Liver (tissue), 9 donors: Measurements from ENCODE around the gene INSR. TPM values are rescaled to one million over a fixed set of nuclear protein-coding genes. Genes with fewer than 3 reads are reported as not detected.

Experiments used
- DNase-seq: peaks from one replicate; pipeline ENCODE4 v3.0.0-alpha.2; 2017; ENCODE audit warnings: low spot score
- H3K27ac ChIP-seq, 2 donors: one replicate each; pipeline ENCODE4 v1.7.0; 2013; ENCODE audit warnings: inconsistent platforms in 2 of 2, low read length in 2 of 2, control low read depth in 1 of 2, low read depth in 1 of 2, mild to moderate bottlenecking in 1 of 2
- H3K27me3 ChIP-seq, 4 donors: one replicate each; pipeline versions ENCODE4 v1.6.1 to v1.7.0; 2013; ENCODE audit warnings: low read length in 3 of 4, inconsistent platforms in 1 of 4, mild to moderate bottlenecking in 1 of 4, moderate library complexity in 1 of 4; ENCODE audit not compliant: control insufficient read depth in 4 of 4, insufficient read depth in 4 of 4
- H3K36me3 ChIP-seq, 4 donors: one replicate each; pipeline versions ENCODE4 v1.6.1 to v1.7.0; 2013; ENCODE audit warnings: low read length in 3 of 4, mild to moderate bottlenecking in 3 of 4, low read depth in 1 of 4, moderate library complexity in 1 of 4; ENCODE audit not compliant: control insufficient read depth in 4 of 4, insufficient read depth in 3 of 4
- H3K4me1 ChIP-seq, 4 donors: one replicate each; pipeline versions ENCODE4 v1.6.1 to v1.7.0; 2013; ENCODE audit warnings: low read length in 3 of 4, mild to moderate bottlenecking in 3 of 4, moderate library complexity in 1 of 4; ENCODE audit not compliant: control insufficient read depth in 4 of 4, insufficient read depth in 4 of 4
- H3K4me3 ChIP-seq, 3 donors: one replicate each; pipeline versions ENCODE4 v1.6.1 to v1.7.0; 2013; ENCODE audit warnings: low read length in 3 of 3, control low read depth in 1 of 3, low read depth in 1 of 3, mild to moderate bottlenecking in 1 of 3
- H3K9ac ChIP-seq, 2 donors: one replicate each; pipeline ENCODE4 v1.7.0; 2013; ENCODE audit warnings: low read length in 2 of 2, mild to moderate bottlenecking in 2 of 2, moderate library complexity in 2 of 2, control low read depth in 1 of 2, low read depth in 1 of 2
- H3K9me3 ChIP-seq, 4 donors: one replicate each; pipeline versions ENCODE4 v1.6.1 to v1.7.0; 2013; ENCODE audit warnings: low read length in 3 of 4; ENCODE audit not compliant: control insufficient read depth in 4 of 4
- EGR1 ChIP-seq, 2 donors: IDR thresholded peaks; 2 replicates each; pipeline ENCODE4 v1.6.1; 2016 to 2018; ENCODE audit warnings: antibody characterized with exemption in 2 of 2, low read depth in 2 of 2
- FOXA1 ChIP-seq: IDR thresholded peaks from 2 replicates; pipeline ENCODE4 v1.6.1; 2016; ENCODE audit warnings: antibody characterized with exemption
- FOXA2 ChIP-seq: IDR thresholded peaks from 2 replicates; pipeline ENCODE4 v1.6.1; 2016; ENCODE audit warnings: antibody characterized with exemption
- GABPA ChIP-seq, 2 donors: IDR thresholded peaks in 1 of 2; conservative IDR thresholded peaks in 1 of 2; 2 replicates each; pipeline ENCODE4 v1.6.1; 2016; ENCODE audit warnings: antibody characterized with exemption in 2 of 2, mild to moderate bottlenecking in 1 of 2, moderate library complexity in 1 of 2
- HNF4A ChIP-seq, 2 donors: conservative IDR thresholded peaks; 2 replicates each; pipeline ENCODE4 v1.6.1; 2016; ENCODE audit warnings: antibody characterized with exemption in 2 of 2, mild to moderate bottlenecking in 2 of 2
- HNF4G ChIP-seq: IDR thresholded peaks from 2 replicates; pipeline ENCODE4 v1.6.1; 2016; ENCODE audit warnings: antibody characterized with exemption
- JUND ChIP-seq, 2 donors: IDR thresholded peaks; 2 replicates each; pipeline ENCODE4 v1.6.1; 2016; ENCODE audit warnings: antibody characterized with exemption in 2 of 2
- NR2F2 ChIP-seq: IDR thresholded peaks from 2 replicates; pipeline ENCODE4 v1.6.1; 2016; ENCODE audit warnings: antibody characterized with exemption
- RXRA ChIP-seq, 2 donors: IDR thresholded peaks; 2 replicates each; pipeline ENCODE4 v1.6.1; 2017 to 2018; ENCODE audit warnings: antibody characterized with exemption in 2 of 2, mild to moderate bottlenecking in 1 of 2
- SP1 ChIP-seq: IDR thresholded peaks from 2 replicates; pipeline ENCODE4 v1.6.1; 2018; ENCODE audit warnings: antibody characterized with exemption, mild to moderate bottlenecking
- TAF1 ChIP-seq: conservative IDR thresholded peaks from 2 replicates; pipeline ENCODE4 v1.6.1; 2016; ENCODE audit warnings: antibody characterized with exemption, mild to moderate bottlenecking
- YY1 ChIP-seq: IDR thresholded peaks from 2 replicates; pipeline ENCODE4 v1.6.1; 2016; ENCODE audit warnings: antibody characterized with exemption, mild to moderate bottlenecking
- WGBS: extraction: QIAGEN DNeasy Blood & Tissue Kit; methylation state at CpG from one replicate; pipeline ENCODE4 v1.1.7; 2013; 5-methylcytosine and 5-hydroxymethylcytosine counted together
- polyA plus RNA-seq, 2 donors: library from polyadenylated mRNA; stranded (reverse) in 1 of 2; unstranded in 1 of 2; fragments of 200-250 nt in 1 of 2; fragments of >200 nt in 1 of 2; fragmentation: Nextera tagmentation in 1 of 2; extraction: Ambion mirVana in 1 of 2; gene quantifications; one replicate each; pipeline versions ENCODE4 v1.2.1 to v1.2.3, GENCODE V29; 2013 to 2015
- total RNA-seq, 2 donors: library from RNA; depleted of rRNA; stranded (reverse); fragments of >200 nt; gene quantifications; one replicate each; pipeline ENCODE4 v1.2.3, GENCODE V29; 2014
- TF ChIP-seq, protein P1 (sequence below): IDR thresholded peaks from 2 replicates; pipeline ENCODE4 v1.6.1; 2016; ENCODE audit warnings: antibody characterized with exemption, mild to moderate bottlenecking
- TF ChIP-seq, protein P2 (sequence below): IDR thresholded peaks from 2 replicates; pipeline ENCODE4 v1.6.1; 2016; ENCODE audit warnings: antibody characterized with exemption
- TF ChIP-seq, protein P3 (sequence below): IDR thresholded peaks from 2 replicates; pipeline ENCODE4 v1.6.1; 2016; ENCODE audit warnings: antibody characterized with exemption
- TF ChIP-seq, protein P4 (sequence below): fragments of 150-350 bp; IDR thresholded peaks from 2 replicates; pipeline ENCODE4 v1.5.1; 2017; ENCODE audit warnings: improper control_type of control experiment, low read depth, low read length; ENCODE audit not compliant: missing input control
- donor health status: healthy.
- donor health status: healthy.
- donor health status: healthy.
- donor health status: healthy.
- donor health status: healthy.

The INSR gene
- total and polyA plus RNA-seq, 4 donors: 16.5 to 97.5 (median 50.8) TPM

DNA sequence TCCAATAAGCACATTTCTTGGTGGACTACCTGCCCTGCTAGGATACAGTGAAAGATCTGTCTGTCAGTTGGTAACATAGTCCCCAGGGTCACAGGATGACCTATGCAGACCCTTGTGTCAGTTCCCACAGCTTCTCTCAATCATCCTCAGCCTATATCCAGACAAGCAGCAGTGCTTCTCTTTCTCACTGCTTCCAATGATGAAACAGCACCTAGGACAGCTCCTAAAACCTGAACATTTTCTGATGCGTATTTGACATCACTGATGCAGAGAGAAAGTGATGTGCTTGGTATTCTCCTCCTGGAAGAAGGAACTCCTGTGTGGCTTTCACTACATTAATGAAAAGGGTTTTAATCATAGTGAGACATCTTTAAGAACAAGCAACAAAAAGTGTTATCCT lies 181.0 kb downstream of the INSR start:
- no peak overlapping the region for H3K9ac ChIP-seq
- H3K27me3 ChIP-seq: no peaks in the 10 kb centered on the region
- peaks cover 3 to 27% (median 20%) of the 10 kb centered on the region in 4 donors for H3K36me3 ChIP-seq
- no peaks in the 10 kb centered on the region for H3K4me1 ChIP-seq
- TF ChIP-seq NR2F2: no peak
- TF ChIP-seq, protein P1, sequence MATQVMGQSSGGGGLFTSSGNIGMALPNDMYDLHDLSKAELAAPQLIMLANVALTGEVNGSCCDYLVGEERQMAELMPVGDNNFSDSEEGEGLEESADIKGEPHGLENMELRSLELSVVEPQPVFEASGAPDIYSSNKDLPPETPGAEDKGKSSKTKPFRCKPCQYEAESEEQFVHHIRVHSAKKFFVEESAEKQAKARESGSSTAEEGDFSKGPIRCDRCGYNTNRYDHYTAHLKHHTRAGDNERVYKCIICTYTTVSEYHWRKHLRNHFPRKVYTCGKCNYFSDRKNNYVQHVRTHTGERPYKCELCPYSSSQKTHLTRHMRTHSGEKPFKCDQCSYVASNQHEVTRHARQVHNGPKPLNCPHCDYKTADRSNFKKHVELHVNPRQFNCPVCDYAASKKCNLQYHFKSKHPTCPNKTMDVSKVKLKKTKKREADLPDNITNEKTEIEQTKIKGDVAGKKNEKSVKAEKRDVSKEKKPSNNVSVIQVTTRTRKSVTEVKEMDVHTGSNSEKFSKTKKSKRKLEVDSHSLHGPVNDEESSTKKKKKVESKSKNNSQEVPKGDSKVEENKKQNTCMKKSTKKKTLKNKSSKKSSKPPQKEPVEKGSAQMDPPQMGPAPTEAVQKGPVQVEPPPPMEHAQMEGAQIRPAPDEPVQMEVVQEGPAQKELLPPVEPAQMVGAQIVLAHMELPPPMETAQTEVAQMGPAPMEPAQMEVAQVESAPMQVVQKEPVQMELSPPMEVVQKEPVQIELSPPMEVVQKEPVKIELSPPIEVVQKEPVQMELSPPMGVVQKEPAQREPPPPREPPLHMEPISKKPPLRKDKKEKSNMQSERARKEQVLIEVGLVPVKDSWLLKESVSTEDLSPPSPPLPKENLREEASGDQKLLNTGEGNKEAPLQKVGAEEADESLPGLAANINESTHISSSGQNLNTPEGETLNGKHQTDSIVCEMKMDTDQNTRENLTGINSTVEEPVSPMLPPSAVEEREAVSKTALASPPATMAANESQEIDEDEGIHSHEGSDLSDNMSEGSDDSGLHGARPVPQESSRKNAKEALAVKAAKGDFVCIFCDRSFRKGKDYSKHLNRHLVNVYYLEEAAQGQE: peak; percentile 43
- H3K9me3 ChIP-seq: no peaks in the 10 kb centered on the region
- no peak overlapping the region for H3K4me3 ChIP-seq
- no peak overlapping the region for H3K27ac ChIP-seq
- 98% methylated on average over 1 of the region's 1 CpG for WGBS
- no peak for DNase-seq

DNA sequence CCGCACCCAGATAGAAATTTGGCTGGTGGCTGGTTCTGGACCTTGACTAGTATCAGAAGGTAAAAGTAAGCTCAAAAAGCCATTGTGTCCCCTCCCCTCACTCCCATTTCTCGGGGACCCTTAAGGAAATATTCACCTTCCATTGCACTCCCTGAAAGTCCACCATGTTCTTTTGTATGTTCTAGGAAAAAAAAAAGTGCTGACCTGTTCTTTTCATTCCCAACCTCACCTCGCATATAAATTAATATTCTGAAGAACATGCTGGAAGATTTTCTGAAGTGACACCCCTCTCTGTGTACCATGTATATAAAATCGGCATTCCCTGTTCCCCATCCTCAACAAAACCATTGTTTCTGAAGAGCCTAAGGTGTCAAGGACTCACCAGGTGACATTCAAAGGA lies 181.5 kb downstream of the INSR start:
- TF ChIP-seq HNF4A (conservative IDR thresholded peaks at IDR 0.05) (no peak), EGR1 (IDR thresholded peaks at IDR 0.05; ENCODE audit: low read depth in 2 of 2) (no peak), FOXA2 (no peak), SP1 (no peak), GABPA (IDR thresholded peaks at IDR 0.05 in 1 of 2, conservative IDR thresholded peaks at IDR 0.05 in 1 of 2) (no peak), JUND (IDR thresholded peaks at IDR 0.05) (no peak), RXRA (IDR thresholded peaks at IDR 0.05) (no peak), HNF4G (no peak), NR2F2 (no peak), FOXA1 (no peak), YY1 (no peak), TAF1 (no peak)
- TF ChIP-seq, protein P1: no peak
- TF ChIP-seq, protein P2, sequence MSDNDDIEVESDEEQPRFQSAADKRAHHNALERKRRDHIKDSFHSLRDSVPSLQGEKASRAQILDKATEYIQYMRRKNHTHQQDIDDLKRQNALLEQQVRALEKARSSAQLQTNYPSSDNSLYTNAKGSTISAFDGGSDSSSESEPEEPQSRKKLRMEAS: no peak
- TF ChIP-seq, protein P3, sequence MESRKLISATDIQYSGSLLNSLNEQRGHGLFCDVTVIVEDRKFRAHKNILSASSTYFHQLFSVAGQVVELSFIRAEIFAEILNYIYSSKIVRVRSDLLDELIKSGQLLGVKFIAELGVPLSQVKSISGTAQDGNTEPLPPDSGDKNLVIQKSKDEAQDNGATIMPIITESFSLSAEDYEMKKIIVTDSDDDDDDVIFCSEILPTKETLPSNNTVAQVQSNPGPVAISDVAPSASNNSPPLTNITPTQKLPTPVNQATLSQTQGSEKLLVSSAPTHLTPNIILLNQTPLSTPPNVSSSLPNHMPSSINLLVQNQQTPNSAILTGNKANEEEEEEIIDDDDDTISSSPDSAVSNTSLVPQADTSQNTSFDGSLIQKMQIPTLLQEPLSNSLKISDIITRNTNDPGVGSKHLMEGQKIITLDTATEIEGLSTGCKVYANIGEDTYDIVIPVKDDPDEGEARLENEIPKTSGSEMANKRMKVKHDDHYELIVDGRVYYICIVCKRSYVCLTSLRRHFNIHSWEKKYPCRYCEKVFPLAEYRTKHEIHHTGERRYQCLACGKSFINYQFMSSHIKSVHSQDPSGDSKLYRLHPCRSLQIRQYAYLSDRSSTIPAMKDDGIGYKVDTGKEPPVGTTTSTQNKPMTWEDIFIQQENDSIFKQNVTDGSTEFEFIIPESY: no peak
- TF ChIP-seq, protein P4, sequence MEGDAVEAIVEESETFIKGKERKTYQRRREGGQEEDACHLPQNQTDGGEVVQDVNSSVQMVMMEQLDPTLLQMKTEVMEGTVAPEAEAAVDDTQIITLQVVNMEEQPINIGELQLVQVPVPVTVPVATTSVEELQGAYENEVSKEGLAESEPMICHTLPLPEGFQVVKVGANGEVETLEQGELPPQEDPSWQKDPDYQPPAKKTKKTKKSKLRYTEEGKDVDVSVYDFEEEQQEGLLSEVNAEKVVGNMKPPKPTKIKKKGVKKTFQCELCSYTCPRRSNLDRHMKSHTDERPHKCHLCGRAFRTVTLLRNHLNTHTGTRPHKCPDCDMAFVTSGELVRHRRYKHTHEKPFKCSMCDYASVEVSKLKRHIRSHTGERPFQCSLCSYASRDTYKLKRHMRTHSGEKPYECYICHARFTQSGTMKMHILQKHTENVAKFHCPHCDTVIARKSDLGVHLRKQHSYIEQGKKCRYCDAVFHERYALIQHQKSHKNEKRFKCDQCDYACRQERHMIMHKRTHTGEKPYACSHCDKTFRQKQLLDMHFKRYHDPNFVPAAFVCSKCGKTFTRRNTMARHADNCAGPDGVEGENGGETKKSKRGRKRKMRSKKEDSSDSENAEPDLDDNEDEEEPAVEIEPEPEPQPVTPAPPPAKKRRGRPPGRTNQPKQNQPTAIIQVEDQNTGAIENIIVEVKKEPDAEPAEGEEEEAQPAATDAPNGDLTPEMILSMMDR: no peak
- H3K27ac ChIP-seq: no peak overlapping the region
- no peak overlapping the region for H3K4me3 ChIP-seq
- no peak for DNase-seq
- H3K36me3 ChIP-seq: peaks cover 3 to 23% (median 18%) of the 10 kb centered on the region in 4 donors
- H3K27me3 ChIP-seq: no peaks in the 10 kb centered on the region
- no peaks in the 10 kb centered on the region for H3K9me3 ChIP-seq
- H3K4me1 ChIP-seq: no peaks in the 10 kb centered on the region
- no peak overlapping the region for H3K9ac ChIP-seq
- WGBS: 89% methylated on average over 4 of the region's 4 CpGs
